HepG2 (cell line): ENCODE measurements around the gene FBXO2. TPM values are rescaled to one million over a fixed set of nuclear protein-coding genes. Genes with fewer than 3 reads are reported as not detected.

Source experiments
- ATAC-seq: fragments of 200-7000 bp; cut with Tn5 transposase; 3 replicates; pipeline ENCODE4 v1.9.1; 2020; ENCODE audit warnings: mild to moderate bottlenecking, moderate library complexity
- BruUV-seq: library from RNA; stranded (reverse); fragments of 400-500 nt; replicated peaks from 2 replicates; lab custom pipeline; 2021; lab: Mats Ljungman, UMichigan
- CTCF ChIA-PET: fragments of 300-600 bp; formaldehyde crosslinking; extraction: SDS; loops from one replicate; lab custom pipeline; 2021; ENCODE audit warnings: low total read pairs, inconsistent platforms, low intra/inter-chr PET ratio; lab: Yijun Ruan, JAX
- POLR2A ChIA-PET: fragments of 350-600 bp; sonication (Branson Sonifier 250); formaldehyde crosslinking; loops from one replicate; lab custom pipeline; 2020; ENCODE audit warnings: antibody characterized with exemption, inconsistent platforms; lab: Yijun Ruan, JAX
- DNase-seq: peaks from one replicate; pipeline ENCODE4 v3.0.0-alpha.2; 2015; ENCODE audit warnings: low spot score
- FAIRE-seq: peaks from 3 replicates; lab custom pipeline; 2011; peaks lifted over from hg19 to GRCh38; lab: Jason Lieb, UNC
- H2AFZ ChIP-seq: one replicate; pipeline ENCODE4 v1.6.1; 2011; ENCODE audit warnings: low read length, inconsistent platforms
- H3K27ac ChIP-seq: fragments of 300-600 bp; 3 replicates; pipeline ENCODE4 v1.8.0; 2011; ENCODE audit warnings: mixed run types, mild to moderate bottlenecking, mixed read lengths, low read length, inconsistent platforms; ENCODE audit not compliant: insufficient read depth; ENCODE audit errors: extremely low read length
- H3K27me3 ChIP-seq, 2 experiments: fragments of 200-600 bp in 1 of 2; 2 replicates in 1 of 2; 3 replicates in 1 of 2; pipeline versions ENCODE4 v1.6.0 to v1.8.0; 2011; ENCODE audit warnings: low read length in 2 of 2, mild to moderate bottlenecking in 2 of 2, moderate library complexity in 2 of 2, inconsistent platforms in 1 of 2; ENCODE audit not compliant: insufficient read depth in 2 of 2, control insufficient read depth in 1 of 2
- H3K36me3 ChIP-seq, 2 experiments: fragments of 200-600 bp in 1 of 2; replicated peaks in 1 of 2; 2 replicates in 1 of 2; 3 replicates in 1 of 2; pipeline versions ENCODE4 v1.5.1 to v1.8.0; 2011; ENCODE audit warnings: low read length in 2 of 2, inconsistent platforms in 1 of 2; ENCODE audit not compliant: insufficient read depth in 2 of 2, control insufficient read depth in 1 of 2
- H3K4me1 ChIP-seq: 2 replicates; pipeline ENCODE4 v1.5.1; 2012; ENCODE audit warnings: low read length, inconsistent platforms; ENCODE audit not compliant: insufficient read depth
- H3K4me2 ChIP-seq: 2 replicates; pipeline ENCODE4 v1.6.0; 2011; ENCODE audit warnings: low read depth, low read length, inconsistent platforms
- H3K4me3 ChIP-seq, 3 experiments: fragments of 200-600 bp in 1 of 3; sonication (generic), shearing (Covaris generic) in 1 of 3; replicated peaks in 1 of 3; 2 replicates each; pipeline ENCODE4 v1.5.1; 2011 to 2016; ENCODE audit warnings: low read length in 3 of 3, inconsistent platforms in 2 of 3, low read depth in 2 of 3, mild to moderate bottlenecking in 2 of 3, control low read depth in 1 of 3, mixed read lengths in 1 of 3; ENCODE audit not compliant: insufficient read depth in 1 of 3
- H3K79me2 ChIP-seq: one replicate; pipeline ENCODE4 v1.6.1; 2011; ENCODE audit warnings: low read length, inconsistent platforms; ENCODE audit not compliant: insufficient read depth
- H3K9ac ChIP-seq: 2 replicates; pipeline ENCODE4 v1.6.0; 2011; ENCODE audit warnings: mild to moderate bottlenecking, low read depth, low read length, inconsistent platforms; ENCODE audit not compliant: insufficient read depth
- H3K9me3 ChIP-seq: 2 replicates; pipeline ENCODE4 v1.5.1; 2012; ENCODE audit warnings: mild to moderate bottlenecking, low read length
- H4K20me1 ChIP-seq: 2 replicates; pipeline ENCODE4 v1.6.0; 2011; ENCODE audit warnings: inconsistent platforms, mild to moderate bottlenecking, low read length, moderate library complexity; ENCODE audit not compliant: insufficient read depth
- HNF4A ChIP-seq: sonication (generic); formaldehyde crosslinking; IDR thresholded peaks from 2 replicates; pipeline ENCODE4 v1.4.0; 2020; ENCODE audit warnings: missing genetic modification reagents
- JUNB ChIP-seq: sonication (generic); formaldehyde crosslinking; IDR thresholded peaks from 2 replicates; pipeline ENCODE4 v1.8.0; 2022; ENCODE audit warnings: missing genetic modification reagents, mild to moderate bottlenecking, borderline replicate concordance
- PHF5A ChIP-seq: IDR thresholded peaks from one replicate; pipeline ENCODE4 v1.6.1; 2018; ENCODE audit warnings: low read depth, missing genetic modification reagents; ENCODE audit not compliant: unreplicated experiment
- POGK ChIP-seq: sonication (generic); formaldehyde crosslinking; conservative IDR thresholded peaks from 2 replicates; pipeline ENCODE4 v1.8.0; 2022; ENCODE audit warnings: mild to moderate bottlenecking, moderate library complexity, missing genetic modification reagents
- ZNF280D ChIP-seq: sonication (generic); formaldehyde crosslinking; IDR thresholded peaks from 2 replicates; pipeline ENCODE4 v1.5.1; 2020; ENCODE audit warnings: mild to moderate bottlenecking, missing genetic modification reagents
- ZNF687 ChIP-seq: sonication (generic); formaldehyde crosslinking; IDR thresholded peaks from 2 replicates; pipeline ENCODE4 v1.5.1; 2020; ENCODE audit warnings: mild to moderate bottlenecking, missing genetic modification reagents, moderate library complexity
- ZNF777 ChIP-seq: sonication (generic); formaldehyde crosslinking; IDR thresholded peaks from 2 replicates; pipeline ENCODE4 v1.4.0; 2020; ENCODE audit warnings: missing genetic modification reagents
- WGBS: methylation state at CpG from one replicate; pipeline ENCODE4 v1.1.6; 2017; ENCODE audit warnings: low lambda C conversion rate; 5-methylcytosine and 5-hydroxymethylcytosine counted together
- in situ Hi-C: cut with HindIII; loops from 2 replicates; pipeline ENCODE4 v1.10.0; 2017; ENCODE audit warnings: low pct_unique_long_range_greater_than_20kb; ENCODE audit not compliant: extremely low pct_ligation_motif_present
- intact Hi-C: fragments of 100-400 bp; cut with micrococcal nuclease; formaldehyde crosslinking; loops from one replicate; pipeline ENCODE4 v1.10.0; 2022; ENCODE audit not compliant: unreplicated experiment
- polyA plus RNA-seq, 8 experiments: library from polyadenylated mRNA; depleted of rRNA in 3 of 8; stranded (reverse) in 7 of 8; unstranded in 1 of 8; fragments of >200 nt; fragmentation: Illumina TruSeq in 4 of 8; extraction: Trizol in 4 of 8; gene quantifications; 2 replicates each; pipeline versions ENCODE4 v1.2.1 to v1.2.3, GENCODE V29; 2011 to 2016; ENCODE audit warnings: low read depth in 4 of 8, missing spikeins in 1 of 8, mixed read lengths in 1 of 8; ENCODE audit not compliant: insufficient read depth in 1 of 8
- total RNA-seq, 5 experiments: library from RNA; depleted of rRNA; stranded (reverse); fragments of >200 nt; fragmentation: Illumina TruSeq; extraction: Trizol; gene quantifications; 2 replicates each; pipeline ENCODE4 v1.2.3, GENCODE V29; 2016; ENCODE audit warnings: low read depth in 1 of 5

The FBXO2 gene
- total and polyA plus RNA-seq, 2 of the 13 experiments (the other 11 are each of a cell fraction or from before 2014, with no cell fraction given): 79.3 to 112 TPM

GRCh38 chr1:11691302-11691914 lies 37.2 kb upstream of the FBXO2 start, which contains the start of gene DRAXIN (continued):
- TF ChIP-seq JUNB (CRISPR knock-in tag) (no peak), ZNF280D (CRISPR knock-in tag) (no peak)

GRCh38 chr1:11690397-11691301 lies 36.4 kb upstream of the FBXO2 start:
- in situ Hi-C loops (loop anchor here (10.0 kb wide), 1 partner anchor 64 kb away; no protein-coding TSS in a partner anchor), intact Hi-C loops (no loop called here)
- Histone ChIP-seq H3K4me1 (peaks cover 15% of the 10 kb centered on the region), H3K79me2 (no peaks in the 10 kb centered on the region), H2AFZ (no peak overlapping the region), H3K27ac (no peak overlapping the region), H3K4me3 (peak overlapping the region in 1 of 3 experiments; percentile 24; a peak in 1 of 6 replicates), H3K9me3 (no peaks in the 10 kb centered on the region), H3K4me2 (peak overlapping the region; percentile 49), H3K9ac (no peak overlapping the region), H4K20me1 (no peaks in the 10 kb centered on the region), H3K27me3 (peaks cover 16 to 65% of the 10 kb centered on the region in 2 experiments), H3K36me3 (no peaks in the 10 kb centered on the region)
- no TSS peak for BruUV-seq
- ChIA-PET POLR2A (interaction anchor here (0.7 kb wide), 1 partner anchor 19 kb away, joined by 3 read pairs; no protein-coding TSS in a partner anchor), CTCF (no interaction called here)
- no peak for FAIRE-seq
- WGBS: 4% methylated on average over 16 of the region's 64 CpGs
- DNase-seq: peak; percentile 18
- peak; percentile 41 for ATAC-seq
- TF ChIP-seq ZNF777: peak; percentile 58; the same call in 1 of the 2 replicates
- TF ChIP-seq ZNF687 (CRISPR knock-in tag): 0 out of 2 replicates have a peak, but pooled peaks have one; percentile 19
- peak; percentile 16; the same call in 1 of the 2 replicates for TF ChIP-seq HNF4A (CRISPR knock-in tag)
- no peak for TF ChIP-seq PHF5A (CRISPR knock-in tag)
- TF ChIP-seq POGK (CRISPR knock-in tag): 0 out of 2 replicates have a peak, but pooled peaks have one; percentile 14
